ENCODE results near the gene ZNF410. TPM values are rescaled to one million over a fixed set of nuclear protein-coding genes. Genes with fewer than 3 reads are reported as not detected.
A peak's percentile ranks its signal among the peaks of the same experiment; 100 is the strongest.
"Not testable (repeated sequence)": the region's sequence is repeated elsewhere in the genome, so short reads cannot be mapped to it uniquely, and the experiment has no call there.

The ZNF410 gene, protein sequence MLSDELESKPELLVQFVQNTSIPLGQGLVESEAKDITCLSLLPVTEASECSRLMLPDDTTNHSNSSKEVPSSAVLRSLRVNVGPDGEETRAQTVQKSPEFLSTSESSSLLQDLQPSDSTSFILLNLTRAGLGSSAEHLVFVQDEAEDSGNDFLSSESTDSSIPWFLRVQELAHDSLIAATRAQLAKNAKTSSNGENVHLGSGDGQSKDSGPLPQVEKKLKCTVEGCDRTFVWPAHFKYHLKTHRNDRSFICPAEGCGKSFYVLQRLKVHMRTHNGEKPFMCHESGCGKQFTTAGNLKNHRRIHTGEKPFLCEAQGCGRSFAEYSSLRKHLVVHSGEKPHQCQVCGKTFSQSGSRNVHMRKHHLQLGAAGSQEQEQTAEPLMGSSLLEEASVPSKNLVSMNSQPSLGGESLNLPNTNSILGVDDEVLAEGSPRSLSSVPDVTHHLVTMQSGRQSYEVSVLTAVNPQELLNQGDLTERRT
- 54.7 TPM for total RNA-seq

DNA sequence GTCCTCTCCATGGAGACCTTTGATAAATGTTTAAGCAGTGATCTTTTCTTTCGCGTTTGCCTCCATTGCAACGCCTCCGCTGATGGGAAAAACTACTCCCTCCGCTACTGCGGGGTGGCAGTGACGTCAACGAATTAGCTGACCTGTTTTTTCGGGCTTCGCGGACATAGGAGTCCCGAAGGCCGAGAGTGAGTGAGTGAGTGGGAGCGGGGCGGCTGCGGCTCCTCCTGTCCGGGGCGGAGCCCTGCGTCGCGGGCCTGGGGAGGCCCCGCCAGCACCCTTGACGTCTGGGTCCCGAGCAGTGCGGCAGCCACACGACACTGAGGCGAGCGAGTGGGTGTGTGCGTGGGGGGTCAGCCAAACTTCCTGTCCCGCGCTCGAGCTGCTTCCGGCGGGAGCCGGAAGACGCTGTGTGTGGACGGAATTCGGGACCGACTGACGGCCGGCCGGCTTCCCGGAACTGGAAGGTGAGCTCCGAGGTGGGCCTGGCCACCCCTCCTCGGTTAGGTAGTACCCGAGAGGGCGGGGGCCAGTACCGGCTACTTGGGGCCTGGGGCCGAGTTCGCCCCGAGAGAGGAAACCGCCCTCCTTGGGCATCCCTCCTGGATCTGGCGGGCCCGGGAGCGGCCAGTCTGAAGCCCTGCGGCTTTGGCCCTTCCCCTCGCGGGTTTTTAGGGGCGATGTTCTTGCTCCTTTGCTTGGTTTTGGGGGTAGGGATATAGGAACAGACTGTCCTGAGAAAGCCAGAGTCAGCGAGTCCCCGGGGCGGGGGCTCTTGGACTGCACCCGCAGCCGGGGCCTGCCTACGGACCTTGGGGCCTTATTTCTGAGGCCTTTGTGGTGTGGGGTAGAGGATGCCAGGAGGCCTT lies at the start of gene ZNF410:
ZNF410 (plus strand) TSS at position 411 of the 869 bp plus-strand sequence. CDS start 5,317 bp downstream, outside the sequence.
- peak; percentile 93 for DNase-seq (ENCODE audit: low spot score)

DNA sequence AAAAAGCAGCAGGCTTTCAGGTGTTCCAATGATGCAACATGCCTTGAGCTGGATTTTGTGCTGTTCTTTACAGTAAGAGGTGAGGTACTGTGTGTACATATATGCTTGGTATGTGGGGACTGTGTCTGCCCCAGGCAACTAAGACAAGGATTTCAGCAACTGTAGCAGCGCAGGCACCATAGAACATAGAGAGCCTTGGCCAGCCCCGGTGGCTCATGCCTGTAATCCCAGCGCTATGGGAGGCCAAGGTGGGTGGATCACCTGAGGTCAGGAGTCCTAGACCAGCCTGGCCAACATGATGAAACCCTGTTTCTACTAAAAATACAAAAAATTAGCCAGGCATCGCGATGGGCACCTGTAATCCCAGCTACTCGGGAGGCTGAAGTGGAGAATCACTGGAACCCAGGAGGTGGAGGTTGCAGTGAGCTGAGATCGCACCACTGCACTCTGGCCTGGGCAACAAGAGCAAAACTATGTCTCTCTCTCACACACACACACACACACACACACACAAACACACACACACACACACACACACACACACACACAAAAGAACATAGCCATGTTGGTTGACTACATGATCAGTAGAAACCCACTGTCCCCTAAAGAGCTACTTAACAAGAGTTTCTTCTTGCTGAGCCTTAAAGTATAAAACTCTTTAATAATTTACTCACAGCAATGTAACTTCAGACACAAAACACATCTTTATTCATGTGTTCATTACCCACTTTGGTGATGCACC lies 48.2 kb upstream of the ZNF410 start:
- not testable (repeated sequence) for DNase-seq (ENCODE audit: low spot score)

DNA sequence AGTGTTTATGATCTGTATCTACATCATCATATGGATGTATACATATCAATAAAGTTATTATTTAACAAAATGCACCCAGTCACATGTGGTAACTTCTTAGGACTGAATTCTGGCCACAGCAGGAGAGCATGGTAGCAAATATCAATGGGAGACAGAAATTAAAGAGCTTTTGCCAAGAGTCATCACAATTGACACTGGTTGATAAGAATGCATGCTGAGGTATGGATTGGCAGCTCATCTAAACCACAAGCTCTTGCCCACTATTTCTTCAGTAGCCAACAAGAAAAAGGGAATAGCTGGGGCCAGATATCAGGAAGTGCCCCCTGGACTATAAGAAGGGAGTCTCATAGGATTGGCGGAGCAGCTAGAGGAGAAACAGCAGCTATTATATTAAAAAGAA lies 44.5 kb upstream of the ZNF410 start:
- DNase-seq (ENCODE audit: low spot score), result no peak

DNA sequence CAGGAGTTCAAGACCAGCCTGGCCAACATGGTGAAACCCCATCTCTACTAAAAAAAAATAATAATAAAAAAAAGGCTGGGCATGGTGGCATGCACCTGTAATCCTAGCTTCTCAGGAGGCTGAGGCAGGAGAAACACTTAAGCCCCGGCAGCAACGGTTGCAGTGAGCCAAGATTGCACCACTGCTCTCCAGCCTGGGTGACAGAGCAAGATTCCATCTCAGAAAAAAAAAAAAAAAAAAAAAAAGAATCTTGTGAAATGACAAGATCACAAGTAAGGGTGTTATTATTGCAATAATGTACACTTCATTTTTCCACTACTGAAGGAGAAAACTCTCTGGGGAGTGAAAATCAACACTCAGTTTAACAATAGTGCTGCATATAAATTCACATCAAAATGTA lies 43.8 kb upstream of the ZNF410 start:
- no peak for DNase-seq (ENCODE audit: low spot score)

DNA sequence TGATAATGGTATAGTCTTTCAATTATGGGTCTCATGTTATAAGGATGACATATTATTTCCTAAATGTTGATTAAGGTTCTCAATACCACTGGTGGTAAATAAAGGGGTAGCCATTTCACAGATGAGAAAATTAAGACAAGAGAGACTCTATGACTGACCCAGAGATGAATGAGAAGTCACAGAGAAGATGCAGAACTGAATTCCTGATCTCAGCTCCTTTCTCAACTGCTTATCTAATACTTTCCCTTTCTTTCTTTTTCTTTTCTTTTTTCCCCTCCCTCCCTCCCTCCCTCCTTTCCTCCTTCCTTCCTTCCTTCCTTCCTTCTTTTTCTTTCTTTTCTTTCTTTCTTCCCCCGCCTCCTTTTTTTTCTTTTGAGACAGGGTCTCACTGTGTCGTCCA lies 43.4 kb upstream of the ZNF410 start:
- no peak for DNase-seq (ENCODE audit: low spot score)

DNA sequence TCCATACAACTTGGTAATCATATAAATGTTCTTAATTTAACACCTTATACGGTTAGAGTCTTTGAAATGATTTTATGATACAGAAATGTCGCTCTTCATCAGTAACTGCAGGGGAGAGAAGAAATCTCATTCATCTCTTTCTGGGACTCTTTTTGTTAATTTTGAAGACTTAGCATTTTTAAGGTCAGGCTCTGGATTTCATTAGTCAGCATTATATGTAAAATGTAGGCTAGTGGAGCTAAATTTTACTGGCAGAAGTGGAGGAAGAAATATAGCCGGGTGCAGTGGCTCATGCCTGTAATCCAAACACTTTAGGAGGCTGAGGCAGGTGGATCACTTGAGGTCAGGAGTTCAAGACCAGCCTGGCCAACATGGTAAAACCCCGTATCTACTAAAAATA lies 39.7 kb upstream of the ZNF410 start:
- DNase-seq (ENCODE audit: low spot score), result no peak

DNA sequence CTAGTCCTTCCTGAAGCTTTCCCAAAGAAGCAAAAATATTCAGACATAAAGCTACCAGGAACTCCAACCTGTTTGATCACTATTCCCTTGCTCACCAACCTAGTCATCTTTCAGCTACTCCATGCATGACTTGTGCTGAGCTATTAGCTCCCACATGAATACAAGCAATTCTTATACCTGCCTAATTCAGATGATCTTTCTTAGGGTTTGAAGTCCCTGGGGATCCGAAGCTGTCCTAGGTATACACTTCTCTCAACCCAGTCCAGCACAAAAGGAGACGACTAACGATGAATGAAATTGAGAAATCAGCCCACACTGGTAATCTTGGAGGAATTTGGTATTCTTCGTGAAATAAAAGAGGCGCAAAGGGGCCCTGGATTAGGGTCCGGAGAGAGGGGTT lies 35.7 kb upstream of the ZNF410 start:
- no peak for DNase-seq (ENCODE audit: low spot score)

DNA sequence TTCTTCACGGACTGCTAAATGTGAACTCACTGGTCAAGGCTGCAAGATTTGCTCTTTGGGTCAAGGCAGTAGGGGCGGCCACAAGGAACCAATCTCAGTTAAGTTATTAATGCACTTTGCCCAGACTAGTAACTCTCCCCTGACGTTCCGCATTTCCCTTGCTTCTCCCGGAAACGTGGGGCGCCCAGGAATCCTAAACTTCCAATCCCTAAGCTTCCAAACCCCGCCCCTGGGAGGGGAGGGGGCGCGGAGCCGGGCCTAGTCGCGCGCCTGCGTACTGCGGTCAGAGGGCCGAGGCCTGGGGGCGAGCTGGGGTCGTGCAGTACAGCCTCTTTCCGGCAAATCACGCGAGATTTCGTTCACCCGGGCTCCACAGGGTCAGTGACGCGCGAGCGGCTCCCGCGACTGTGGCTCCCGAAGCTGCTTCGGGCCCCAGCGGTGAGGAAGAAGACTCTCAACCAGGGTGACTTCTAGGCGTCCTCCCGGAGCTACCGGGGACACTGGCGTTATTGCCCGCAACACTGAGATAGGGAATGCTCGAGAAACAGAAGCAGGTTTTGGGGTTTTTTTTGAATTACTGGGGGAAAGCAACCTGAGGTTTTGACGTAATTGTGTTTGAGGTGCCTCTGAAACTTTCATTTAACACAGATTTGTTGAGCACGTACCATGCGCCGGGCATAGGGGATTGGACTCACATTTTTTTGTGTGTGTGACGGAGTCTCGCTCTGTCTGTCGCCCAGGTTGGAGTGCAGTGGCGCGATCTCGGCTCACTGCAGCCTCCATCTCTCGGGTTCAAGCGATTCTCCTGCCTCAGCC lies 34.9 kb upstream of the ZNF410 start, which contains the start of gene PTGR2:
PTGR2 (plus strand) TSS at position 265 of the 816 bp plus-strand sequence. CDS start 7,032 bp downstream, outside the sequence.
- peak; percentile 96 for DNase-seq (ENCODE audit: low spot score)

DNA sequence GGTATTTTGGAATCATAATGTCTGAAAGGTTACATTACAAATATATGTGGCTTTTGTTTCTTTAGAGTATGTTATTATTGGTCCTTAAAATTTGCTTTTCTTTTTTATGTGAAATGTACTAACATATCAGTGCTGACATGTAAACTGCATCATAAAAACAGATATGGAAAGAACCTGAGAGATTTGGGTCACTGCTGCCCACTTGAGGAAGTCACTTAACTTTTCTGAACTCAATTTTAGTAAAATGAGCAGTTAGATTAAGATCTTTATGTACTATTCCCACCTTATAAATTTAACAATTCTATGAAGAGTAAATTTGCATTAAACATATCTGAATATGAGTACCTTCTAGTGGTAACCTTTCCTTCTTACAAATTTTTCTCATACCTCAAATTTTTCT lies 27.5 kb upstream of the ZNF410 start:
- DNase-seq (ENCODE audit: low spot score), result no peak

DNA sequence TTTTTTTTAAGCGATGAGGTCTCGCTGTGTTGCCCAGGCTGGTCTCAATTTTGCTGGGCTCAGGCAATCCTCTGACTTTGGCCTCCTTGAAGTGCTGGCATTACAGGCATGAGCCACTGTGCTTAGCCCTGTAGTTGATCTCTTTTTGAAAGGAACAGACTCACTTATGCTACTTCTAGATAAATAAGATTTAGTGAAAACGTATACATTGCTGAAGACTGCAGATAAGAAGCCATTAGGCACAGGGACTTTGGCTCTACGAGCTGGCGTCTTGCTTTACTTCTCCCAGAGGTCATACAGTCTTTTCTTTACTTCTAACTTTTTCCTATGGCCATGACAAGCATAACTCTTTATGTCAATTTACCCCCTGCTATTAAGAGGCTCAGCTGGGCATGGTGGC lies 25.6 kb upstream of the ZNF410 start:
- no peak for DNase-seq (ENCODE audit: low spot score)

DNA sequence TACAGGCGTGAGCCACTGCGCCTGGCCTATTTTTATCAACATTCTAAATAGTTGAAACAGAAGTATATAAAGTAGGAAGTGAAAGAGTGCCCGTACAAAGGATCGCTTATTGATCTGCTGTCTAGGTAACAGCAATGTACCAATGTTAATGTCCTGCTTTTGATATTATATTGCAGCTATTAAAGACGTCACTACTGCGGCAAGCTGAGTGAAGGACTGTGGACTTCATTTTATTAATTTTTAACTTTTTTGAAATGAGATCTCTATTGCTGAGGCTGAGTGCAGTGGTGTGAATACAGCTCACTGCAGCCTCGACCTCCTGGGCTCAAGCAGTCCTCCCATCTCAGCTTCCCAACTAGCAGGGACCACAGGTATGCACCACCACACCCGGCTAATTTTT lies 24.2 kb upstream of the ZNF410 start:
- no peak for DNase-seq (ENCODE audit: low spot score)

DNA sequence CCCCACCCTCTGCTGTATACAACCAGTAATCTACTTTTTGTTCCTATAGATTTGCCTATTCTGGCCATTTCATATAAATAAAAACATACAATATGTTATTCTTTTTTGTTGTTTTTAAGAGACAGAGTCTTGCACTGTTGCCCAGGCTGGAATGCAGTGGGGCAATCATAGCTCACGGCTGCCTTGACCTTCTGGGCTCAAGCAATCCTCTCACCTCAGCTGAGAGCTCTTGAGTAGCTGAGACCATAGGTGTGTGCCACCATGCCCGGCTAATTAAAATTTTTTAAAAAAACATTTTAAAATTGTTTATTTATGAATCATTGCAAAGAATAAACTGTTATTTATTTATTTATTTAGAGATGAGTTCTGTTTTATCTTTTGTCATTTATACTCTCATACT lies 23.4 kb upstream of the ZNF410 start:
- no peak for DNase-seq (ENCODE audit: low spot score)

DNA sequence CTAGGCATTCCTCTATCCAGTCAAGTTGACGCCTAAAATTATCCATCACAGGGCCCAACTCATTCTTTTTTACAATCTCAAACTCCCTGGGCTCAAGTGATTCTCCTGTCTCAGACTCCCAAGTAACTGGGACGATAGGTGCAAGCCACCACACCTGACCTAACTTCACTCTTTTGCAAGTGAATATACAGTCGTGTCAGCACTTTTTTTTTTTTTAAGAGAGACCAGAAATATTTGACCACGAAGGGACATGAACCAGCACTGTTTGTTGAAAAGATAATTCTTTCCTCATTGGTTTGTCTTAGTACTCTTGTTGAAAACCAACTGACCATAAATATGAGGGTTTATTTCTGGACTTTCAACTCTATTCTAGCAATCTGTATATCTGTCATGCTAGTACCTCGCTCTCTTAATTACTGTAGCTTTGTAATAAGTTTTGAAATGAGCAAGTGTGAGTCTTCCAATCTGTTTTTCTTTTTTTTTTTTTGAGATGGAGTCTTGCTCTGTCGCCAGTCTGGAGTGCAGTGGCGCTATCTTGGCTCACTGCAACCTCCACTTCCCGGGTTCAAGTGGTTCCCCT lies 21.0 kb upstream of the ZNF410 start:
- no peak for DNase-seq (ENCODE audit: low spot score)

DNA sequence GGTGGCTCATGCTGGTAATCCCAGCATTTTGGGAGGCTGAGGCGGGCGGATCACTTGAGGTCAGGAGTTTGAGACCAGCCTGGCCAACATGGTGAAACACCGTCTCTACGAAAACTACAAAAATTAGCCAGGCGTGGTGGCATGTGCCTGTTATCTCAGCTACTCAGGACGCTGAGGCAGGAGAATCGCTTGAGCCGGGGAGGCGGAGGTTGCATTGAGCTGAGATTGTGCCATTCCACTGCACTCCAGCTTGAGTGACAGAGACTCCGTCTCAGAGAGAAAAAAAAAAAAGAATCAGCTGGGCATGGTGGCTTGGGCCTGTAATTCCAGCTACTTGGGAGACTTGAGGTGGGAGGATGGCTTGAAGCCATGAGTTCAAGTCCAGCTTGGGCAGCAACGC lies 16.9 kb upstream of the ZNF410 start:
- DNase-seq (ENCODE audit: low spot score), result not testable (repeated sequence)

DNA sequence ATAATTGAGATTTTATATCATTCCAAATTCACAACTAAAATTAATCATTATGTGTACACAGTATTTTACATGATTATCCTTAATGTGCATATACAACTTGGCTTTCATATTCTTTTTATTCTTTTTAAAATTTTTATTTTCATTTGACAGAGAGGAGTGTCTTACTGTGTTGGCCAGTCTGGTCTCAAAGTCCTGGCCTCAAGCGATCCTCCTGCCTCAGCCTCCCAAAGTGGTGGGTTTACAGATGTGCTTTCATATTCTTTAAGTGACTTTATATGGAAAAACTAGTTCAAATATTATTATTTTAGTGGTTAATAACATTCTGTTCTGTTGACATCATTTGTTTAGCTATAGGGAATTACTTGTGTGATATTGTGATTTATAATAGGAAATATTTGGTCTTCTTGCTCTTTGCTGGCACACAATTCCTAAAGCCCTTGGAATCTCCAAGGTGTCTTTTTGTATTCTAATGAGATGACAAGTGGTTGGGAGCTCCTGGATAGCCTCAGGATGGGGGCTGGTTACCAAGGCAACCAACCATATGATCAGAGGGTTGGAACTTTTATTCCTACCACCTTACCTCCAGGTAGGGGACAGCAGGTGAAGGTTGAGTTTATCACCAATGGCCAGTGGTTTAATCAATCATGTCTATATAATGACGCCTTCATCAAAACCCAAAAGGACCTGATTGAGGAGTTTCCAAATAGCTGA lies 16.0 kb upstream of the ZNF410 start:
- no peak for DNase-seq (ENCODE audit: low spot score)

DNA sequence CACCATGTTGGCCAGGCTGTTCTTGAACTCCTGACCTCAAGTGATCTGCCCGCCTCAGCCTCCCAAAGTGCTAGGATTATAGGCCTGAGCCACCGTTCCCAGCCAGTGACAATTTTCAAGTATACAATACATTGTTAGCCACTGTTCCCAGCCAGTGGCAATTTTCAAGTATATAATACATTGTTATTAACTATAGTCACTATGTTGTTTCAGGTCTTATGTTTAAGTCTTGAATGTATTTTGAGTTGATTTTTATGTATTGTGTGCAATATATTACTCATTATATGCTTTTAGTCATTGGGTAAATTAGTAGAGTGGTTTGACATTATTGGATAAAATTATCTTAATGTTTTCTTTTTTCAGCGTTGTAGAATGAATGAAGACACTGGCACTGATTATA lies 13.0 kb upstream of the ZNF410 start:
- no peak for DNase-seq (ENCODE audit: low spot score)

DNA sequence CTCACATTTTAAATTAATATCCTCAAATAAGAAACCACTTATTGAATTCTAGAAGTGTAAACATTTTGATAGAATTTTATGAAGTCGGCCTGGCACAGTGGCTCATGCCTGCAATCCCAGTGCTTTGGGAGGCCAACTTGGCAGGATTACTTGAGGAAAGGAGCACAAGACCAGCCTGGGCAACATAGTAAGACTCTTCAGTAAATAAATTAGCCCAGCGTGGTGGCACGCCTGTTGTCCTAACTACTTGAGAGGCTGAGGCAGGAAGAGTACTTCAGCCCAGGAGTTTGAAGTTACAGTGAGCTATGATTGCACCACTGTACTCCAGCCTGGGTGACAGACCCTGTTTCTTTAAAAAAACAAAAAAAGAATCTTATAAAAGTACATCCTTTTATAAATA lies 8.9 kb upstream of the ZNF410 start:
- DNase-seq (ENCODE audit: low spot score), result no peak

DNA sequence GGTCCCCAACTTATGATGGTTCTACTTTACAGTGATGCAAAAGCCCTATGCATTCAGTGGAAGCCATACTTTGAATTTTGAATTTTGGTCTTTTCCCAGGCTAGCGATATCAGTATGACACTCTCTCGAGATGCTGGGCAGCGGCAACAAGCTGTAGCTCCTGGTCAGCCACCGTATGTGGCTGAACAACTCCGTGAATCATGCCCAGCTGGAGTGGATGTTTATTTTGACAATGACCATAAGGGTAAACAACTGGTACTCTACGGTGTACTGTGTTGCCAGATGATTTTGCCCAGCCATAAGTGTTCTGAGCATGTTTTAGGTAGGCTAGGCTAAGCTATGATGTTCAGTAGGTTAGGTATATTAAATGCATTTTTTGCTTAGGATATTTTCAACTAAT lies 8.2 kb upstream of the ZNF410 start:
- no peak for DNase-seq (ENCODE audit: low spot score)

DNA sequence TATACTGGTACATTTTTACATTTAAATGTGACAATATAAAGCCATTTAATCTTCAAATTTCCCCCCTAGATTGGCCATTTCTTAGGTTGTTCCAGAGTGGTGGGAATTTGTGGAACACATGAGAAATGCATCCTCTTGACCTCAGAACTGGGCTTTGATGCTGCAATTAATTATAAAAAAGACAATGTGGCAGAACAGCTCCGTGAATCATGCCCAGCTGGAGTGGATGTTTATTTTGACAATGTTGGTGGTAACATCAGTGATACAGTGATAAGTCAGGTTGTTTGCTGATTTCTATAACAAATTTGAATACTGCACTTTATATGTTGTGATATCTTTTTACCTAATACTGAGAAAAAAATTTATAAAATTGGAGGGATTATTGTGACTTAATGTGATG lies 7.6 kb upstream of the ZNF410 start:
- DNase-seq (ENCODE audit: low spot score), result no peak
